Measurements from ENCODE around the gene KRTAP1-5. TPM values are rescaled to one million over a fixed set of nuclear protein-coding genes. Genes with fewer than 3 reads are reported as not detected.

The KRTAP1-5 gene
- total and polyA plus RNA-seq, 4 donors, result not detected

DNA sequence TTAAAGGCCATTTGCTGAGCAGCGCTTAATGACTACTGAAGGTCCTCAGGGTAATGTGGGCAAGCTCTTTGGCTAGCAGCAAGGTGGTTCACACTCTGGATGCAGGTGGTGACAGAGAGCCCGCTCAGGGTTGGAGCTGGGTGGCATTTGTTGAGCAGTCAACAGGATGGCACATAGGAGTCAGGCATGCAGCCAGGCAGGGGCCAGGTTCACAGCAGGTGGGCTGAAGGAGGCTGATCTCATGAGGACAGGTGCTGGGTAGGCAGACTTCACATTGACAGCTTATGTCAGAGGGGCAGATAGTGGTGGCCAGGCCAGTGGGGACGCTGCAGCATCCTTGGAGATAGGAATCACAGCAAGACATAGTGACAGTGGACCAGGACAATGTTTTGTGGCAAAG is 22.6 kb downstream of the KRTAP1-5 start (continued):
- TF ChIP-seq, protein P1, sequence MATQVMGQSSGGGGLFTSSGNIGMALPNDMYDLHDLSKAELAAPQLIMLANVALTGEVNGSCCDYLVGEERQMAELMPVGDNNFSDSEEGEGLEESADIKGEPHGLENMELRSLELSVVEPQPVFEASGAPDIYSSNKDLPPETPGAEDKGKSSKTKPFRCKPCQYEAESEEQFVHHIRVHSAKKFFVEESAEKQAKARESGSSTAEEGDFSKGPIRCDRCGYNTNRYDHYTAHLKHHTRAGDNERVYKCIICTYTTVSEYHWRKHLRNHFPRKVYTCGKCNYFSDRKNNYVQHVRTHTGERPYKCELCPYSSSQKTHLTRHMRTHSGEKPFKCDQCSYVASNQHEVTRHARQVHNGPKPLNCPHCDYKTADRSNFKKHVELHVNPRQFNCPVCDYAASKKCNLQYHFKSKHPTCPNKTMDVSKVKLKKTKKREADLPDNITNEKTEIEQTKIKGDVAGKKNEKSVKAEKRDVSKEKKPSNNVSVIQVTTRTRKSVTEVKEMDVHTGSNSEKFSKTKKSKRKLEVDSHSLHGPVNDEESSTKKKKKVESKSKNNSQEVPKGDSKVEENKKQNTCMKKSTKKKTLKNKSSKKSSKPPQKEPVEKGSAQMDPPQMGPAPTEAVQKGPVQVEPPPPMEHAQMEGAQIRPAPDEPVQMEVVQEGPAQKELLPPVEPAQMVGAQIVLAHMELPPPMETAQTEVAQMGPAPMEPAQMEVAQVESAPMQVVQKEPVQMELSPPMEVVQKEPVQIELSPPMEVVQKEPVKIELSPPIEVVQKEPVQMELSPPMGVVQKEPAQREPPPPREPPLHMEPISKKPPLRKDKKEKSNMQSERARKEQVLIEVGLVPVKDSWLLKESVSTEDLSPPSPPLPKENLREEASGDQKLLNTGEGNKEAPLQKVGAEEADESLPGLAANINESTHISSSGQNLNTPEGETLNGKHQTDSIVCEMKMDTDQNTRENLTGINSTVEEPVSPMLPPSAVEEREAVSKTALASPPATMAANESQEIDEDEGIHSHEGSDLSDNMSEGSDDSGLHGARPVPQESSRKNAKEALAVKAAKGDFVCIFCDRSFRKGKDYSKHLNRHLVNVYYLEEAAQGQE (IDR thresholded peaks at IDR 0.05), result no peak
- no peak for TF ChIP-seq NR2F2 (IDR thresholded peaks at IDR 0.05)

DNA sequence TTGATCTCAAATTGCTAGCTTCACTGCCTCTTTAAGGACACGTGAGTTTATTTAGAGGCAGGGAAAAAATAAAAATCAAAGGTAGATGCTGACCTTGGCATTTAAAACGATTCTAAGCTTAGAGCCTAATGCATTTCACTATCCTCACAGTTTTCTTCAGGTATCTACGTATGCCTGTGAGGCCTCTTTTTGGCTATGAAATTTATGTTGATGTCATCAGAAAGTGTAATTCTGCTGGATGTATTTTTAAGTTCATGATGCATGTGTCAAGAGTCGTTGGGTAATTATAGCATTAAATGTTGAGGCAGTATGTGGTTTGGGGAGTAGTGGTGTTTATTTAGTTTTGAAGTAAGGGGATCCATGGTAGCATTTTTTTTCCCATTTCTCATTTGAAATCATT is 23.1 kb downstream of the KRTAP1-5 start:
- H3K4me3 ChIP-seq (ENCODE audit: low read depth in 1 of 3, low read length in 3 of 3), result no peak overlapping the region
- no peak for DNase-seq (ENCODE audit: low spot score)
- TF ChIP-seq, protein P2, sequence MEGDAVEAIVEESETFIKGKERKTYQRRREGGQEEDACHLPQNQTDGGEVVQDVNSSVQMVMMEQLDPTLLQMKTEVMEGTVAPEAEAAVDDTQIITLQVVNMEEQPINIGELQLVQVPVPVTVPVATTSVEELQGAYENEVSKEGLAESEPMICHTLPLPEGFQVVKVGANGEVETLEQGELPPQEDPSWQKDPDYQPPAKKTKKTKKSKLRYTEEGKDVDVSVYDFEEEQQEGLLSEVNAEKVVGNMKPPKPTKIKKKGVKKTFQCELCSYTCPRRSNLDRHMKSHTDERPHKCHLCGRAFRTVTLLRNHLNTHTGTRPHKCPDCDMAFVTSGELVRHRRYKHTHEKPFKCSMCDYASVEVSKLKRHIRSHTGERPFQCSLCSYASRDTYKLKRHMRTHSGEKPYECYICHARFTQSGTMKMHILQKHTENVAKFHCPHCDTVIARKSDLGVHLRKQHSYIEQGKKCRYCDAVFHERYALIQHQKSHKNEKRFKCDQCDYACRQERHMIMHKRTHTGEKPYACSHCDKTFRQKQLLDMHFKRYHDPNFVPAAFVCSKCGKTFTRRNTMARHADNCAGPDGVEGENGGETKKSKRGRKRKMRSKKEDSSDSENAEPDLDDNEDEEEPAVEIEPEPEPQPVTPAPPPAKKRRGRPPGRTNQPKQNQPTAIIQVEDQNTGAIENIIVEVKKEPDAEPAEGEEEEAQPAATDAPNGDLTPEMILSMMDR (IDR thresholded peaks at IDR 0.05; ENCODE audit: low read depth, low read length, missing input control), result no peak
- TF ChIP-seq GABPA (IDR thresholded peaks at IDR 0.05 in 1 of 2, conservative IDR thresholded peaks at IDR 0.05 in 1 of 2) (no peak), RAD21 (IDR thresholded peaks at IDR 0.05) (no peak), JUND (IDR thresholded peaks at IDR 0.05) (no peak), FOXA2 (IDR thresholded peaks at IDR 0.05) (no peak), YY1 (IDR thresholded peaks at IDR 0.05) (no peak)
- TF ChIP-seq, protein P3, sequence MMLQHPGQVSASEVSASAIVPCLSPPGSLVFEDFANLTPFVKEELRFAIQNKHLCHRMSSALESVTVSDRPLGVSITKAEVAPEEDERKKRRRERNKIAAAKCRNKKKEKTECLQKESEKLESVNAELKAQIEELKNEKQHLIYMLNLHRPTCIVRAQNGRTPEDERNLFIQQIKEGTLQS (IDR thresholded peaks at IDR 0.05), result no peak
- peaks cover 0 to 3% (median 0%) of the 10 kb centered on the region in 4 donors for H3K27me3 ChIP-seq (ENCODE audit: control insufficient read depth in 4 of 4, insufficient read depth in 4 of 4, low read length in 3 of 4)
- WGBS, result 64% methylated on average over 4 of the region's 4 CpGs
- H3K9me3 ChIP-seq (ENCODE audit: control insufficient read depth in 4 of 4, low read length in 3 of 4), result no peaks in the 10 kb centered on the region
- H3K27ac ChIP-seq (ENCODE audit: low read depth in 1 of 2, low read length in 2 of 2), result no peak overlapping the region
- no peak overlapping the region for H3K9ac ChIP-seq (ENCODE audit: low read depth in 1 of 2, low read length in 2 of 2)
- no peaks in the 10 kb centered on the region for H3K4me1 ChIP-seq (ENCODE audit: control insufficient read depth in 4 of 4, insufficient read depth in 4 of 4, low read length in 3 of 4)
- H3K36me3 ChIP-seq (ENCODE audit: control insufficient read depth in 4 of 4, insufficient read depth in 3 of 4, low read depth in 1 of 4, low read length in 3 of 4), result no peaks in the 10 kb centered on the region

DNA sequence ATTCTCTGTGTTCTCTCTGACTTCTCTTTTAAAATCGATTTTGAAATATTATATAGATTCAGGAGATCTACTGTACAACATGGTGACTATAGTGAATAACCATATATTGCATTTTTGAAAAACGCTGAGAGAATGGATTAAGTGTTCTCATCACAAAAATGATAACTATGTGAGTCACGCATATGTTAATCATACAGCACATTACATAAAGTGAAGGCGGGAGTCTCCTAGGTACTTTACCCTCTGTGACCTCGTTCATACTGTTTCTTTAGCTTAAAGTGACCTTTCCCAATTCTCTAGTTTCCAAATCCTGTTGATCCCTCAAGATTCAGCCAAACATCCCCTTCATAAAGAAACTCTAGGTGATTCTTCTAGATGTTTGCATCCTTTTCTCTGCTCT is 24.2 kb downstream of the KRTAP1-5 start:
- Histone ChIP-seq H3K9ac (ENCODE audit: low read depth in 1 of 2, low read length in 2 of 2) (no peak overlapping the region), H3K4me1 (ENCODE audit: control insufficient read depth in 4 of 4, insufficient read depth in 4 of 4, low read length in 3 of 4) (no peaks in the 10 kb centered on the region), H3K27me3 (ENCODE audit: control insufficient read depth in 4 of 4, insufficient read depth in 4 of 4, low read length in 3 of 4) (peaks cover 0 to 3% (median 0%) of the 10 kb centered on the region in 4 donors), H3K9me3 (ENCODE audit: control insufficient read depth in 4 of 4, low read length in 3 of 4) (no peaks in the 10 kb centered on the region), H3K4me3 (ENCODE audit: low read depth in 1 of 3, low read length in 3 of 3) (no peak overlapping the region), H3K36me3 (ENCODE audit: control insufficient read depth in 4 of 4, insufficient read depth in 3 of 4, low read depth in 1 of 4, low read length in 3 of 4) (no peaks in the 10 kb centered on the region), H3K27ac (ENCODE audit: low read depth in 1 of 2, low read length in 2 of 2) (no peak overlapping the region)
- DNase-seq (ENCODE audit: low spot score), result no peak
- 39% methylated on average over 5 of the region's 5 CpGs for WGBS
- no peak for TF ChIP-seq JUND (IDR thresholded peaks at IDR 0.05)
- TF ChIP-seq, protein P1 (IDR thresholded peaks at IDR 0.05), result no peak
- no peak for TF ChIP-seq YY1 (IDR thresholded peaks at IDR 0.05)
- no peak for TF ChIP-seq GABPA (IDR thresholded peaks at IDR 0.05 in 1 of 2, conservative IDR thresholded peaks at IDR 0.05 in 1 of 2)
- TF ChIP-seq TAF1 (conservative IDR thresholded peaks at IDR 0.05), result no peak
- TF ChIP-seq, protein P2 (IDR thresholded peaks at IDR 0.05; ENCODE audit: low read depth, low read length, missing input control), result no peak
- no peak for TF ChIP-seq HNF4A (conservative IDR thresholded peaks at IDR 0.05)
- TF ChIP-seq, protein P4, sequence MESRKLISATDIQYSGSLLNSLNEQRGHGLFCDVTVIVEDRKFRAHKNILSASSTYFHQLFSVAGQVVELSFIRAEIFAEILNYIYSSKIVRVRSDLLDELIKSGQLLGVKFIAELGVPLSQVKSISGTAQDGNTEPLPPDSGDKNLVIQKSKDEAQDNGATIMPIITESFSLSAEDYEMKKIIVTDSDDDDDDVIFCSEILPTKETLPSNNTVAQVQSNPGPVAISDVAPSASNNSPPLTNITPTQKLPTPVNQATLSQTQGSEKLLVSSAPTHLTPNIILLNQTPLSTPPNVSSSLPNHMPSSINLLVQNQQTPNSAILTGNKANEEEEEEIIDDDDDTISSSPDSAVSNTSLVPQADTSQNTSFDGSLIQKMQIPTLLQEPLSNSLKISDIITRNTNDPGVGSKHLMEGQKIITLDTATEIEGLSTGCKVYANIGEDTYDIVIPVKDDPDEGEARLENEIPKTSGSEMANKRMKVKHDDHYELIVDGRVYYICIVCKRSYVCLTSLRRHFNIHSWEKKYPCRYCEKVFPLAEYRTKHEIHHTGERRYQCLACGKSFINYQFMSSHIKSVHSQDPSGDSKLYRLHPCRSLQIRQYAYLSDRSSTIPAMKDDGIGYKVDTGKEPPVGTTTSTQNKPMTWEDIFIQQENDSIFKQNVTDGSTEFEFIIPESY (IDR thresholded peaks at IDR 0.05), result no peak
- TF ChIP-seq, protein P3 (IDR thresholded peaks at IDR 0.05), result no peak
- TF ChIP-seq EGR1 (IDR thresholded peaks at IDR 0.05; ENCODE audit: low read depth in 2 of 2), result no peak
- no peak for TF ChIP-seq FOXA2 (IDR thresholded peaks at IDR 0.05)
- TF ChIP-seq RXRA (IDR thresholded peaks at IDR 0.05), result no peak
- no peak for TF ChIP-seq SP1 (IDR thresholded peaks at IDR 0.05)
- no peak for TF ChIP-seq HNF4G (IDR thresholded peaks at IDR 0.05)

All from liver (tissue), 9 donors.